Nephron (organoid): ENCODE results near the gene VPS8.

ENCODE experiments used
- H3K27ac Mint-ChIP-seq, 3 experiments: 2 replicates each; pipeline ENCODE4 v1.8.0; 2020; ENCODE audit warnings: mixed read lengths in 3 of 3, mild to moderate bottlenecking in 2 of 3, moderate library complexity in 1 of 3
- H3K27me3 Mint-ChIP-seq: 2 replicates; pipeline ENCODE4 v1.8.0; 2021; ENCODE audit warnings: low read depth, mild to moderate bottlenecking, moderate library complexity, mixed read lengths
- H3K36me3 Mint-ChIP-seq: 2 replicates; pipeline ENCODE4 v1.8.0; 2020; ENCODE audit warnings: low read depth, mixed read lengths
- H3K4me1 Mint-ChIP-seq: 2 replicates; pipeline ENCODE4 v1.8.0; 2020; ENCODE audit warnings: mixed read lengths
- H3K4me3 Mint-ChIP-seq, 3 experiments: 2 replicates each; pipeline ENCODE4 v1.8.0; 2020; ENCODE audit warnings: mild to moderate bottlenecking in 3 of 3, mixed read lengths in 3 of 3, moderate library complexity in 2 of 3
- H3K9me3 Mint-ChIP-seq: 2 replicates; pipeline ENCODE4 v1.8.0; 2020; ENCODE audit warnings: mixed read lengths
- TF ChIP-seq, protein P1 (sequence below), 3 experiments: fragments of 200-600 bp; sonication (generic); IDR thresholded peaks; one replicate each; pipeline ENCODE4 v1.5.0; 2021; ENCODE audit warnings: antibody characterized with exemption in 3 of 3; ENCODE audit not compliant: unreplicated experiment in 3 of 3

Gene VPS8

DNA sequence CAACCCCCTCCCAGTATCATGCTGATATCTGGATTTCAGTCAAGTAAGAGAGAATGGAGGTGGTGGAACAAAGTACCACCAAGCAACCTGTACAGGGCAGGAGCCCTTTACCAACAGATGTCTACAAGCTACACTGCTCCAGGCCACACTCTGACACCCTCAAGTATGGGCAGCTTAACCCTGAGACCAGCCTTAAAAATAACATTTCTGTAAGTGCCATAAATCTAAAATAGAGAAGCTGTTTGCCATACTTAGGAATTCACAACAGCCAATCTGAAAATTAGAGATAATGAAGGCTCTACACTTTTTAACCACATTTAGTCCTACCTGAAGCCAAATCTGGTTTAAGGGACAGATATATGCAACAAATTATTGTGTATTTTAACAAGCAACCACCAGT, 281.1 kb downstream of the VPS8 start:
- TF ChIP-seq, protein P1, sequence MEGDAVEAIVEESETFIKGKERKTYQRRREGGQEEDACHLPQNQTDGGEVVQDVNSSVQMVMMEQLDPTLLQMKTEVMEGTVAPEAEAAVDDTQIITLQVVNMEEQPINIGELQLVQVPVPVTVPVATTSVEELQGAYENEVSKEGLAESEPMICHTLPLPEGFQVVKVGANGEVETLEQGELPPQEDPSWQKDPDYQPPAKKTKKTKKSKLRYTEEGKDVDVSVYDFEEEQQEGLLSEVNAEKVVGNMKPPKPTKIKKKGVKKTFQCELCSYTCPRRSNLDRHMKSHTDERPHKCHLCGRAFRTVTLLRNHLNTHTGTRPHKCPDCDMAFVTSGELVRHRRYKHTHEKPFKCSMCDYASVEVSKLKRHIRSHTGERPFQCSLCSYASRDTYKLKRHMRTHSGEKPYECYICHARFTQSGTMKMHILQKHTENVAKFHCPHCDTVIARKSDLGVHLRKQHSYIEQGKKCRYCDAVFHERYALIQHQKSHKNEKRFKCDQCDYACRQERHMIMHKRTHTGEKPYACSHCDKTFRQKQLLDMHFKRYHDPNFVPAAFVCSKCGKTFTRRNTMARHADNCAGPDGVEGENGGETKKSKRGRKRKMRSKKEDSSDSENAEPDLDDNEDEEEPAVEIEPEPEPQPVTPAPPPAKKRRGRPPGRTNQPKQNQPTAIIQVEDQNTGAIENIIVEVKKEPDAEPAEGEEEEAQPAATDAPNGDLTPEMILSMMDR (IDR thresholded peaks at IDR 0.05; ENCODE audit: unreplicated experiment in 3 of 3): no peak
- Mint-ChIP-seq H3K4me1 (peaks cover 5% of the 10 kb centered on the region), H3K27ac (no peak overlapping the region), H3K9me3 (no peaks in the 10 kb centered on the region), H3K4me3 (no peak overlapping the region), H3K36me3 (no peaks in the 10 kb centered on the region), H3K27me3 (no peaks in the 10 kb centered on the region)

DNA sequence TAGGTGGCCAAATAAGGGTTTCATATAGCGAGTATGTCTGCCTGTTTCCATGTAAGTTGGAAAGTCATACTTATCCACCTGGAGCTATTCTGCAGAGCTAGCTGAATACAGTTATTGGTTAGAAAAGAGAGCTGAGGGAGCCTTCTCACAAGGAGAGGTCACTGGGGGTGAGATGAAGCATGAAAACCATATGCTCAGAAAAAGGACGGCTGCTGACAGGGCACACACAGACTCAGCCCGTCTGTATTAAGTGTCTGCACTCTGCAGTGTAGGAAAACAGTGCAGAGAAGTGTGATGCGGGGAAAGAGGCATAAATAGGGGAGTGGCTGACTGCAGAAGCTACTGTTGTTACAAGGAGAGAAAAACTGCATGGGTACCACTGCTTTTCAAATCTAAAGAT, 282.7 kb downstream of the VPS8 start:
- Mint-ChIP-seq H3K27me3 (no peaks in the 10 kb centered on the region), H3K36me3 (no peaks in the 10 kb centered on the region), H3K4me1 (peaks cover 5% of the 10 kb centered on the region), H3K9me3 (peaks cover 9% of the 10 kb centered on the region), H3K27ac (no peak overlapping the region), H3K4me3 (no peak overlapping the region)
- TF ChIP-seq, protein P1 (IDR thresholded peaks at IDR 0.05; ENCODE audit: unreplicated experiment in 3 of 3): no peak
